ENCODE measurements around the gene OLFM3.

The OLFM3 gene

DNA sequence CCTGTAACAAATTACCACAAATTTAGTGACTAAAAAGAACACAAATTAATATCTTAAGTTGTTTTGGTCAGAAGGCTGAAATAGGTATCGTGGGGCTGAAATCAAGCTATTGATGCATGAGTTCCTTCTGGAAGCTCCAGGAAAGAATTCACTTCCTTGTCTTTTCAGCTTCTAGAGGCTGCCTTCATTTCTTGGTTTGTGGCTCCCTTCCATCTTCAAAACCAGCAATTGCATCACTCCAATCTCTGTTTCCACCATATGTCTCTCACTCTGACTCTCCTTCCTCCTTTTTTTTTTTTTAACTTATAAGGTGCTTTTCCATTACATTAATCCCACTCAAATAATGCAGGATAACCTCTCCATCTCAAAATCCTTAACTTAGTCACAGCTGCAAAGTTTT is 78.4 kb downstream of the OLFM3 start:
- CTCF ChIA-PET: no interaction called here

DNA sequence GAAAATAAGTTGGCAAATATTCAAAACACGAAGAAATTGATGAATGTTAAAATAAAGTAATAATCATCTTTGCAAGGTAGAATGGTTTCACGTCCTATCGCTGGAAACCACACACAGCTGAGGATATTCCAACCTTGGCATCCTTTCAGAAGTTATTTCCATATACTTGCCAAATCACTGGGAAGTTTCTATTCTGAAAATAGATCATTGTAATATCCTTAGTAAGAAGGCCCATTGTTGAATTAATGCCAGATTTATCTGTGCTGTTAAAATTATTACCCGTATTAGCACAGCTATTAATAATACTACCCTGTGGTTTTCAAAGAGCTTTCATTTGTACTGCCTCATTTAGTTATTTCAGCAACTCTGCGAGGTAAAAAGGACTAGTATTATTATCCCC is 81.1 kb downstream of the OLFM3 start:
- ChIA-PET POLR2A (no interaction called here), CTCF (interaction anchor here (0.9 kb wide), 1 partner anchor 210 kb away, joined by 4 read pairs; no protein-coding TSS in a partner anchor)
- no peak for DNase-seq (ENCODE audit: extremely low spot score)
- TF ChIP-seq NFRKB (IDR thresholded peaks at IDR 0.05): no peak
- no peak for TF ChIP-seq FOXK2 (IDR thresholded peaks at IDR 0.05)
- no peak for TF ChIP-seq FOXM1 (IDR thresholded peaks at IDR 0.05; ENCODE audit: borderline replicate concordance)
- no peak for TF ChIP-seq HDGF (IDR thresholded peaks at IDR 0.05; ENCODE audit: borderline replicate concordance)
- TF ChIP-seq LEF1 (IDR thresholded peaks at IDR 0.05; ENCODE audit: borderline replicate concordance): no peak
- TF ChIP-seq FOXA1 (IDR thresholded peaks at IDR 0.05): no peak
- no peak for TF ChIP-seq ELF4 (IDR thresholded peaks at IDR 0.05)
- TF ChIP-seq SP1 (IDR thresholded peaks at IDR 0.05): no peak
- no peak for TF ChIP-seq ARNT (IDR thresholded peaks at IDR 0.05)
- no peak for TF ChIP-seq SUZ12 (IDR thresholded peaks at IDR 0.05)
- no peak for TF ChIP-seq CTBP1 (IDR thresholded peaks at IDR 0.05; ENCODE audit: borderline replicate concordance)
- TF ChIP-seq L3MBTL2 (conservative IDR thresholded peaks at IDR 0.05): no peak
- no peak for TF ChIP-seq BHLHE40 (IDR thresholded peaks at IDR 0.05; ENCODE audit: borderline replicate concordance)
- no peak for TF ChIP-seq TARDBP (IDR thresholded peaks at IDR 0.05)
- TF ChIP-seq, protein P1, sequence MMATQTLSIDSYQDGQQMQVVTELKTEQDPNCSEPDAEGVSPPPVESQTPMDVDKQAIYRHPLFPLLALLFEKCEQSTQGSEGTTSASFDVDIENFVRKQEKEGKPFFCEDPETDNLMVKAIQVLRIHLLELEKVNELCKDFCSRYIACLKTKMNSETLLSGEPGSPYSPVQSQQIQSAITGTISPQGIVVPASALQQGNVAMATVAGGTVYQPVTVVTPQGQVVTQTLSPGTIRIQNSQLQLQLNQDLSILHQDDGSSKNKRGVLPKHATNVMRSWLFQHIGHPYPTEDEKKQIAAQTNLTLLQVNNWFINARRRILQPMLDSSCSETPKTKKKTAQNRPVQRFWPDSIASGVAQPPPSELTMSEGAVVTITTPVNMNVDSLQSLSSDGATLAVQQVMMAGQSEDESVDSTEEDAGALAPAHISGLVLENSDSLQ (IDR thresholded peaks at IDR 0.05): no peak
- no peak for TF ChIP-seq ZNF384 (IDR thresholded peaks at IDR 0.05)

More for the DNA sequence above, 78.4 kb downstream of the OLFM3 start:
- TF ChIP-seq, protein P1 (IDR thresholded peaks at IDR 0.05): no peak
- no peak for TF ChIP-seq BHLHE40 (IDR thresholded peaks at IDR 0.05; ENCODE audit: borderline replicate concordance)
- TF ChIP-seq ARNT (IDR thresholded peaks at IDR 0.05): no peak
- TF ChIP-seq NFRKB (IDR thresholded peaks at IDR 0.05): no peak
- no peak for TF ChIP-seq FOXM1 (IDR thresholded peaks at IDR 0.05; ENCODE audit: borderline replicate concordance)
- no peak for DNase-seq (ENCODE audit: extremely low spot score)
- POLR2A ChIA-PET: no interaction called here

DNA sequence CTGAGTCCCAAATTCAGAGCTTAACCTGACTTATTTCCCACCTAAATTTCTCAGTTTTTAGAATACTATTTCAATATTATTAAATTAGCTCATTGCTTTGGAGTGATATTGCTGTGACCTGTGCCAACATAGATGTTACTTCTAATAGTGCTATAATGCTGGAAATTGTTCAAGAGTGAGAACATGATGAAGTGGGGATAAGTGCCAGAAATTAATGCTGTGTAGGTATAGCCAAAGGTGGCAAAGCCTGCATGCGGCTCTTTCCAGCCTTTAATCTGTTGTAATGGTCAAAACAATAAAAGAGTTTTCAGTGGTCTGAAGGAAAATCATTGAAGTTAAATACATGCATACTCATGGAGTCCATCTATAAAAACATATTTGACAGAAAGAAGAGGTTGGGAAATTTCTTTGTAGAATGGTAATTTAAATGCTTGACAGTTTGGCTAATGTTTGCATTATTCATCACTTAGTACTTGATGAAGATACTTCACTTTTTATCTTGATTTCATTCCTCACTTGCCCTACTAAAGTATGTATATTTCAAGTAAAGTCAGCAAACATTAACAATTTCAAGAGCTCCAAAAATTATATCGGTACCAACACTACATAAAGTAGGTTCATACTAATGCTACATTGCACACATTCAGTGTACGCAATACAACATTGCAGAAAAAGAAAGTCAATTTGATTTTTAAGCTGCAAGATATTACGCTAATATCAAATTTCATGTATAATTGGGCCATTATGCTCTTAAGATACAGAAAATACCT is 82.1 kb downstream of the OLFM3 start:
- ChIA-PET CTCF (interaction anchor here (0.5 to 0.9 kb wide), 2 partner anchors 211 to 1912 kb away, joined by 4 read pairs; no protein-coding TSS in a partner anchor), POLR2A (no interaction called here)
- DNase-seq (ENCODE audit: extremely low spot score): no peak
- TF ChIP-seq BHLHE40 (IDR thresholded peaks at IDR 0.05; ENCODE audit: borderline replicate concordance): no peak
- TF ChIP-seq, protein P1 (IDR thresholded peaks at IDR 0.05): no peak
- TF ChIP-seq ARNT (IDR thresholded peaks at IDR 0.05): no peak
- no peak for TF ChIP-seq ZNF384 (IDR thresholded peaks at IDR 0.05)
- no peak for TF ChIP-seq SP1 (IDR thresholded peaks at IDR 0.05)
- no peak for TF ChIP-seq L3MBTL2 (conservative IDR thresholded peaks at IDR 0.05)

DNA sequence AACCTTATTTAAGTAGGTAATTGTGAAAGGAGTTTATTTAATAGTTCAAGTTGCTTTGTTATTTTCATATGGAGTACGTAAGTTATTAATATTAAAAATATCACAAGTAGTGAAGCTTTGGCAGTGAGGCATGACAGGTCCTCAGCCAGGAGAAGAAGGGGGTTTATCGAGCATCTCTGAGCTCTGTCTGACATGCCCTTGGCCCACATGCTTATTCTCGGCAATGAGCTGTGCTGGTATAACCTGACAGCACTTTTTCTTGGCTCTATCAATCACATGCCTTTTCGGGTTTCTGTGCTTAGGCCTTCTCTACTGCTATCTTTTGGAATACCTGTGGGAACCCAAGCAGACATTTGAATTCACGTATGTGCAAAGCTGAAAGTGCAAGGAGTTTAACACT is 84.8 kb downstream of the OLFM3 start:
- ChIA-PET POLR2A (no interaction called here), CTCF (no interaction called here)
- no peak for DNase-seq (ENCODE audit: extremely low spot score)
- TF ChIP-seq ZNF384 (IDR thresholded peaks at IDR 0.05) (no peak), CTBP1 (IDR thresholded peaks at IDR 0.05; ENCODE audit: borderline replicate concordance) (no peak), SUZ12 (IDR thresholded peaks at IDR 0.05) (no peak), FOXM1 (IDR thresholded peaks at IDR 0.05; ENCODE audit: borderline replicate concordance) (no peak), SP1 (IDR thresholded peaks at IDR 0.05) (no peak), NFRKB (IDR thresholded peaks at IDR 0.05) (no peak), BHLHE40 (IDR thresholded peaks at IDR 0.05; ENCODE audit: borderline replicate concordance) (no peak), L3MBTL2 (conservative IDR thresholded peaks at IDR 0.05) (no peak), ELF4 (IDR thresholded peaks at IDR 0.05) (no peak), FOXA1 (IDR thresholded peaks at IDR 0.05) (no peak), FOXK2 (IDR thresholded peaks at IDR 0.05) (no peak), ARNT (IDR thresholded peaks at IDR 0.05) (no peak)
- TF ChIP-seq, protein P1 (IDR thresholded peaks at IDR 0.05): no peak

DNA sequence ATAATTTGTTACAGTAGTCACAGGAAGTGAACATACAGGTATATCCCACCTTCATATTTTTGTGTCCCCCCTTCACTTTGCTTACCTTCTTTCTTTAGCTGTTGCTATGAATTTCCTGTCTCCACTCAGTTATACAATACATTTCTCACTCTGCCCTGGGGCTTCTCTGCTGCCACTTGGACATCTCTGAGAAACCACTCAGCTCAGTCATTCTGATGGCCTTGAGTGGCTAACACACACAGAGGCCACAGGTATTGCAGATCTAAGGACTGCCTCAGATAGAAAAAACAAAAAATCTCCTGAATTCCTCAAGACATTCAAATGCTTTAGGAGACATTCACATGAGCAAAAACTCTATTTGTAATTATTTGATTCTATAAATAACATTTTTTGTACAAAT is 87.7 kb downstream of the OLFM3 start:
- TF ChIP-seq LEF1 (IDR thresholded peaks at IDR 0.05; ENCODE audit: borderline replicate concordance) (no peak), FOXM1 (IDR thresholded peaks at IDR 0.05; ENCODE audit: borderline replicate concordance) (no peak)
- POLR2A ChIA-PET: no interaction called here
- CTCF ChIA-PET: no interaction called here
- DNase-seq (ENCODE audit: extremely low spot score): no peak

DNA sequence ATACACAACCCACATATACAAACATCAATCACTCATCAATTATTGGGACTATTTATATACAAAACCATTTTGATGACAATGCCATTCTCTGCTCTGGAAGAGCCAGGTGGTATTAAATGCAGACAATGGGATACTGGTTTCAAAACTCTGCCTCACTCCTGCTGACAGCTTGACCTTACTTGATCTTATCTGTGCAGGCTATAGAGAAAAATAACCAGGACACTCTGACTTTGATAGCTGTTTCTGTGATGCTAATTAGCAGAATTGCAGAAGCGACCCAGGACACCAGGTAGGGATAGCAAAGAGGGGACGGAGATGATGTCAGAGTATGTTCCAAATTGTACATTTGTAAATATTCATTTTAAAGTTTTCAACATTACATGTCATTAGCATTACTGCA is 89.5 kb downstream of the OLFM3 start:
- DNase-seq (ENCODE audit: extremely low spot score): no peak
- no peak for TF ChIP-seq FOXM1 (IDR thresholded peaks at IDR 0.05; ENCODE audit: borderline replicate concordance)
- no peak for TF ChIP-seq ZNF384 (IDR thresholded peaks at IDR 0.05)
- no peak for TF ChIP-seq FOXA1 (IDR thresholded peaks at IDR 0.05)
- no peak for TF ChIP-seq LEF1 (IDR thresholded peaks at IDR 0.05; ENCODE audit: borderline replicate concordance)
- no peak for TF ChIP-seq BHLHE40 (IDR thresholded peaks at IDR 0.05; ENCODE audit: borderline replicate concordance)
- TF ChIP-seq FOXK2 (IDR thresholded peaks at IDR 0.05): no peak
- no peak for TF ChIP-seq L3MBTL2 (conservative IDR thresholded peaks at IDR 0.05)
- no peak for TF ChIP-seq ARNT (IDR thresholded peaks at IDR 0.05)
- TF ChIP-seq HDGF (IDR thresholded peaks at IDR 0.05; ENCODE audit: borderline replicate concordance): no peak
- TF ChIP-seq SP1 (IDR thresholded peaks at IDR 0.05): no peak
- TF ChIP-seq TARDBP (IDR thresholded peaks at IDR 0.05): no peak
- TF ChIP-seq, protein P1 (IDR thresholded peaks at IDR 0.05): no peak
- TF ChIP-seq NFRKB (IDR thresholded peaks at IDR 0.05): no peak
- TF ChIP-seq CTBP1 (IDR thresholded peaks at IDR 0.05; ENCODE audit: borderline replicate concordance): no peak
- TF ChIP-seq SUZ12 (IDR thresholded peaks at IDR 0.05): no peak
- no peak for TF ChIP-seq ELF4 (IDR thresholded peaks at IDR 0.05)
- CTCF ChIA-PET: no interaction called here
- POLR2A ChIA-PET: no interaction called here

All from HEK293T (cell line).